ENCODE data around the gene SASH1.

- no peak for TF ChIP-seq EZH2 (IDR thresholded peaks at IDR 0.05; ENCODE audit: low read length, missing control alignments)
- no peak for TF ChIP-seq CTCF (conservative IDR thresholded peaks at IDR 0.05 in 1 of 2, IDR thresholded peaks at IDR 0.05 in 1 of 2; ENCODE audit: low read depth in 1 of 2, low read length in 2 of 2)
These were observed 86.8 kb downstream of the SASH1 start for GRCh38 chr6:148429423-148429822.
